Activated CD8-positive, alpha-beta memory T cell treated with anti-CD3 and anti-CD28 coated beads, Interleukin-2, amount 50 U/mL, for 24 hours (primary cell): Measurements from ENCODE around the gene BMP7.

Experiments used
- DNase-seq: peaks from one replicate; pipeline ENCODE4 v3.0.0-alpha.2; 2020; ENCODE audit errors: extremely low read depth

Gene BMP7

GRCh38 chr20:57229490-57229889 lies 37.0 kb downstream of the BMP7 start:
- DNase-seq, result no peak

DNA sequence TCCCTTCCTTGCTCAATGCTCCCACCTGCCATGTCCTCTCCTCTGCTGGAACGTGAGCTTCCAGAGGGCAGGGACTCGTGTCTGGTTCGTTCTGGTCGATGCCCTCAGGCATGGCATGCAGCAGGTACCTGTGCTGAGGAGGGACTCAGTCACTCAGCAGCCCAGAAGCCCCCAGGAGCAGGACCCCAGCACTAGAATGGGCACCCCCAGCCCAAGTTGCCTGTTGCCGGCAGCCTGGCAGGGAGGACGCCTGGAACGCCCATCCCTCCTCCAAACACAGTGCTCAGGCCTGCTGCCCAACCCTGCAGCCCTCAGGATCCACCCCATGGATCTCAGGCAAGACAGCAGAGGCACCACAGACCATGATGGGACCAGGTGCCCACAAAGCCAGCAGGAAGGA lies 40.6 kb downstream of the BMP7 start:
- no peak for DNase-seq

GRCh38 chr20:57225197-57225733 lies 41.2 kb downstream of the BMP7 start:
- no peak for DNase-seq

- DNase-seq, result no peak
Observed at GRCh38 chr20:57224641-57225138, 41.8 kb downstream of the BMP7 start.

DNA sequence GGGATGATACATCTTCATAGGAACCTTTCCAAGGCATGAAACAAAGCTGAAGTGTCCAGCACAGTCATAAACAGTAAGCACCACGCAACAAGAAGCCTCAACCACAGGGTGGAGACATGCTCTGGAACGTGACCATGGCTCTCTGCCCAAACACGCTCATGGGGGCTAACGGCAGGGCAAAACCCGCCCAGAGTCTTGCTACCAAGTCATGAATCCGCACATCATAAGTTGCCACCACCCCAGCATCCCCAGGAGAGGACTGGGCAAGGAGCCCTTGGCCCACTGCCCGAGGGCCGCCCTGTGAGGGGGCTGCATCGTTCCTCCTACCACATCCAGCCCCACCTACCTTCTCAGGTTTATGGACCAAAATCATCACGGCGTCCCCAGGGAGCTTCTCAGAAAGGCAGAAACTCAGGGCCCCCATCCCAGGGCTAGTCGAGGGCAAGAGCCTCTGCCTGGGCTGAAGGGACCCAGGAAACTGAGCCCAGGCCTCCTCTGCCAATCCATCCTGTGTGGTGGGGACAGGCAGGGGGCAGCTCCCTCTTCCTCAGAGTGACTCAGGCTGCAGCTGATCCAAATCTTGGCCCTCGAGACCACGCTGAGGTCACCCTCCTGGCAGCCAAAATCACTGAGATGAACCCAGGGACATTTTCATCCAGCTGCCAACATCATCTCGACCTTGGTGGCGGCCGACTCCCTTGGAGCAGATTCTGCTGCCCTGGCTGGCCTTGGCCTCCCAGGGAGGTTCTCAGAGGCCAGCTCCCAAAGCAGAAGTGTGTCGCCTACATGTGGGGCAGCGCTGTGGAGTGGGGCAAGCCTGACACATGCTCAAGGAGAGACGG lies 42.6 kb downstream of the BMP7 start:
- DNase-seq, result no peak

- no peak for DNase-seq
Observed at GRCh38 chr20:57222631-57222950, 43.9 kb downstream of the BMP7 start.

GRCh38 chr20:57221916-57222630 lies 44.4 kb downstream of the BMP7 start:
- DNase-seq, result no peak

DNA sequence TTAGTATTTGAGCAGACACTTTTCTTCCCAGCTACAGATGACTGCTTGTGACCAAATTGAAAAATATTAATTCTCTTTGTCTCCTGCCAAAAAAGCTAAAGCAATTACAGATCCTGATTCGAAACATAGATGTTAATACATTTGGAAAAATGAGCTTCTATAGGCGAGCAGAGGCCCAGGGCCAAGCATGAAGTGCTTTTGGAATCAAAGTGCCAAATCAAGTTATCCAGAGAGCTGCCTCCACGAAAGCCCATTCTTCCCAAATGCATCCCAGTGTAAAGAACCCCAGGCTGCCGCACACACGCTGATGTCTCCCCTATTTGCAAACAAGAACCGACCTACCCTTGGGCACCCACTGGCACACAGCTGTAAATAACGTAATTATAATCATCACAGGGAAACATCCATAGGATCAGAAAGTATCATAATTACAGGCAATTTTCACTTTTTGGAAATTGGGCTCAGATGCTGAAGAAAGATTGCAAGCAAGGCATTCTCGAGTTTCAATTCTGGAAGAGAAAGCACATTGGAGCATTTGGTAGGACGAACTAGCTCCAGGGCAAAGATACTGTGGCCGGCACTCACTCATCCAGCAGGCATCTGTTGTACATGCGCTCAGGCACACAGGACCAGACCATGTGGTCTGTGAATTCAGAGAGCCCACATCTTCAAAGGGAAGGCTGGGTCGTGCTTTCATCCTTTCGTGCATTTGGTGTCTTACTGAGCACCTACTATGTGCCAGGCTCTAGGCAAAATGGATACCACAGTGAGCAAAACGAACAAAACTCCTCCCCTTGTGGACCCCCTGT lies 45.9 kb downstream of the BMP7 start:
- DNase-seq, result no peak

GRCh38 chr20:57219071-57219677 lies 47.3 kb downstream of the BMP7 start:
- DNase-seq, result no peak

- no peak for DNase-seq
Observed at GRCh38 chr20:57218489-57218888, 48.0 kb downstream of the BMP7 start.

GRCh38 chr20:57217802-57218201 lies 48.6 kb downstream of the BMP7 start:
- DNase-seq, result no peak

GRCh38 chr20:57216669-57217068 lies 49.8 kb downstream of the BMP7 start:
- no peak for DNase-seq

DNA sequence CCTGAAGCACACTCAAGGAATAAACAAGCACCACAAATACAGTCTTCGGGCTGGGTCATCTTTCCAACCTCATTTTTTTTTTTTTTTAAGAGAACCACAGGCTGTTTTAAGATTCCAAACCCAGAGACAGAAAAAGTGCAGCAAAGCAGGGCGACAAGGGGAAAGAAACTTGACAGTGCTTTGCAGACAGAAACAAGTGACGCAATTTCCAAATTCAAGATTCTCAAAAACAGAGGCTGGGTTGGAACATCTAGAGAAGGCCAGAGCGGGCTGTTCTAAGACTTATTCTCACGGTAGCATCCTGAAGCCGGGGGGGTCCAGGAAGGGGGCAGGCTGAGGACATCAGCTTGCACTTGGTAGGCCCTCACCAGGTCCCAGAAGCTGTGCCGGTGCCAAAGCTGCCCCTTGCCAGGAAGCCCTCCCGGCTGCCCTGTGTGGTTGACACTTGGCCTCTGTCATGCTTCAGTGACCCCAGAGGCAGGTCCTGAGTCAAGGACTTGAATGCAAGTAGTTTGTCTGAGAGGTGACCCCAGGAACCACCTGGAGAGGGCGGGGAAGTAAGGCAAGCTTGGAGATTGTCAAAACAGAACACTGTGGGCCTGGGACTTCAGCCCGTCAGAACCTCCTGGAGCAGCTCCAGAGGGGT lies 50.5 kb downstream of the BMP7 start:
- no peak for DNase-seq

GRCh38 chr20:57215426-57215825 lies 51.0 kb downstream of the BMP7 start:
- no peak for DNase-seq

GRCh38 chr20:57214948-57215347 lies 51.5 kb downstream of the BMP7 start:
- no peak for DNase-seq

DNA sequence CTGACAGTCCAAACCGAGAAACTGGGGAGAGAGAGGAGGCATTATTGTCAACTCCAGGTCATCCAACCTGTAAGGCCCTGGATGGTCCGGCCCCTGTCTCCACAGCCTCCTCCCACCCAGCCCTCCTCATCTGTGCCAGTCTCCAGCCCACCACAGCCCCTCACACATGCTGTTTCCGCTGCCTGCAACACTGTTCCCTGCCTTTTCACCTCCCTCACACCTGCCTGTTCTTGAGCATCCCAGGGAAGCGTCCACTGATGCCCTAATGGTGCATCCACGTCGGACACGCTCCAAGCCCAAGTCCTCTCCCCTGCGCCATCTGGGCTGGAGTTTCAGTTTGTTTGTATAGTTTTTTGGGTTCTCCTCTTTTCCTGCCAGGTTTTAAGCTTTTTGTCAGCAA lies 52.0 kb downstream of the BMP7 start:
- DNase-seq, result no peak

- no peak for DNase-seq
Observed at GRCh38 chr20:57213924-57214323, 52.5 kb downstream of the BMP7 start.

GRCh38 chr20:57213291-57213690 lies 53.1 kb downstream of the BMP7 start:
- no peak for DNase-seq

GRCh38 chr20:57212534-57213276 lies 53.7 kb downstream of the BMP7 start:
- no peak for DNase-seq

GRCh38 chr20:57211908-57212533 lies 54.4 kb downstream of the BMP7 start:
- no peak for DNase-seq
